Psoas muscle (tissue), 8 donors: ENCODE measurements around the gene RPP14. TPM values are rescaled to one million over a fixed set of nuclear protein-coding genes. Genes with fewer than 3 reads are reported as not detected.

Experiments
- ATAC-seq, 4 donors: fragments of 200-7000 bp; cut with Tn5 transposase; one replicate each; pipeline ENCODE4 v1.9.1; 2020; ENCODE audit warnings: moderate library complexity in 3 of 4, mild to moderate bottlenecking in 2 of 4
- DNase-seq, 2 donors: peaks; one replicate each; pipeline ENCODE4 v3.0.0-alpha.2; 2020
- H3K27ac ChIP-seq: fragments of 200-600 bp; one replicate; pipeline ENCODE4 v1.8.0; 2022
- H3K27me3 ChIP-seq, 3 donors: fragments of 200-600 bp in 1 of 3; one replicate each; pipeline versions ENCODE4 v1.6.1 to v1.8.0; 2013 to 2022; ENCODE audit warnings: low read length in 2 of 3, mild to moderate bottlenecking in 2 of 3, moderate library complexity in 1 of 3; ENCODE audit not compliant: insufficient read depth in 3 of 3
- H3K36me3 ChIP-seq, 2 donors: fragments of 200-600 bp in 1 of 2; one replicate each; pipeline versions ENCODE4 v1.6.1 to v1.8.0; 2013 to 2022; ENCODE audit warnings: low read depth in 1 of 2, mild to moderate bottlenecking in 1 of 2, moderate library complexity in 1 of 2; ENCODE audit not compliant: insufficient read depth in 1 of 2
- H3K4me1 ChIP-seq: fragments of 200-600 bp; one replicate; pipeline ENCODE4 v1.8.0; 2022
- H3K4me3 ChIP-seq: fragments of 200-600 bp; one replicate; pipeline ENCODE4 v1.8.0; 2022; ENCODE audit warnings: mild to moderate bottlenecking
- H3K9me3 ChIP-seq: fragments of 200-600 bp; one replicate; pipeline ENCODE4 v1.8.0; 2022
- CTCF ChIP-seq: fragments of 200-600 bp; IDR thresholded peaks from one replicate; pipeline ENCODE4 v1.8.0; 2022; ENCODE audit warnings: antibody characterized with exemption
- WGBS, 3 donors: extraction: QIAGEN DNeasy Blood & Tissue Kit; methylation state at CpG; one replicate each; pipeline versions ENCODE4 v1.1.6 to v1.1.7; 2013; 5-methylcytosine and 5-hydroxymethylcytosine counted together
- intact Hi-C, 2 donors: fragments of 100-400 bp; cut with DNase I; formaldehyde crosslinking; loops; one replicate each; pipeline versions ENCODE4 v1.11.0 to v1.14.2; 2022
- polyA plus RNA-seq, 3 donors: library from polyadenylated mRNA; stranded (reverse); fragments of 200-250 nt; gene quantifications; one replicate each; pipeline ENCODE4 v1.2.3, GENCODE V29; 2013
- total RNA-seq, 4 donors: library from RNA; stranded (reverse); fragmentation: NEBNext Ultra II Directional in 2 of 4; extraction: Animal tissue kit (Norgen Biotek cat#: 25700) in 2 of 4; gene quantifications; one replicate each; pipeline versions ENCODE4 v1.2.1 to v1.2.4, GENCODE V29; 2021 to 2023
- donor health status: healthy with polysubstance abuse.
- donor health status: DM: no; HTN: no; CAD: no; lungs with moderate emphysema.
- donor health status: Bipolar disorder and iron deficiency.
- donor health status: healthy.
- donor health status: DM: yes; HTN: yes; CAD: no.
- donor health status: DM: no; HTN: no; CAD: no.
- donor health status: DM: no; HTN: no; CAD: no.
- donor health status: DM: yes; HTN: yes; CAD: no.

The RPP14 gene
- total and polyA plus RNA-seq, 7 donors = 17.3 to 36.6 (median 28.0) TPM

- Histone ChIP-seq H3K9me3 (no peaks in the 10 kb centered on the region), H3K4me1 (peaks cover 24% of the 10 kb centered on the region), H3K27me3 (no peaks in the 10 kb centered on the region), H3K27ac (no peak overlapping the region), H3K36me3 (no peaks in the 10 kb centered on the region), H3K4me3 (no peak overlapping the region)
- no peak for TF ChIP-seq CTCF
- intact Hi-C loops = no loop called here
- no peak for ATAC-seq
- 86 to 91% (median 88%) methylated on average over 8 of the region's 8 CpGs for WGBS, 3 donors
- no peak for DNase-seq
Observed at GRCh38 chr3:58353722-58354553, 47.9 kb downstream of the RPP14 start.

- intact Hi-C loops = no loop called here
- H3K27me3 ChIP-seq = no peaks in the 10 kb centered on the region
- no peak for TF ChIP-seq CTCF
- H3K9me3 ChIP-seq = no peaks in the 10 kb centered on the region
- H3K27ac ChIP-seq = no peak overlapping the region
- ATAC-seq = peak in 1 of 4 donors; percentile 41
- no peak for DNase-seq
- peaks cover 24% of the 10 kb centered on the region for H3K4me1 ChIP-seq
- H3K4me3 ChIP-seq = no peak overlapping the region
- WGBS, 3 donors = 53 to 81% (median 54%) methylated on average over 8 of the region's 8 CpGs
- H3K36me3 ChIP-seq = no peaks in the 10 kb centered on the region
Observed at GRCh38 chr3:58355179-58355578, 49.1 kb downstream of the RPP14 start.

DNA sequence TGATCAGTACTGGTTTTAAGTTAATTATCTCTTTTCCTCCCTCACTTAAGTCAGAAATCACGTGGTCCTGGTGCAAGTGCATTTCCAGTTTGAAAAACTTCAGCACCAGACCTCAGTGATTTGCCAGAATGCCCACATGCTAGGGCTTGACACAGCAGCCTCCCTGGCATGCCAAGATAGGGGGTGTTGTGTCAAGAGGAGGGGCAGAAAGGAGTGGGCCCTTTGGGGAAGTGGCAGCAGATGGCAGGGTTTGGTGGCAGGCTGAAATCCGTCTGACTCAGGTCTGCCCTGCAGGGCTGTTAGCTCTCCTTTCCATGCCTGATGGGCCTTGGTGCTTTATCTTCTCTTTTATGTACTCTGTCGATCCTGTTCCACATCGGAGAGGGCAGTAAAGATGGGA, 50.0 kb downstream of the RPP14 start:
- Histone ChIP-seq H3K27me3 (no peaks in the 10 kb centered on the region), H3K36me3 (no peaks in the 10 kb centered on the region), H3K9me3 (no peaks in the 10 kb centered on the region), H3K4me1 (peaks cover 16% of the 10 kb centered on the region), H3K27ac (no peak overlapping the region), H3K4me3 (no peak overlapping the region)
- ATAC-seq (peak in 2 of 4 donors; percentile 18 to 60), DNase-seq (no peak)
- no peak for TF ChIP-seq CTCF
- WGBS, 3 donors = 35 to 54% (median 47%) methylated on average over 4 of the region's 4 CpGs
- intact Hi-C loops = no loop called here

- Histone ChIP-seq H3K27ac (no peak overlapping the region), H3K27me3 (no peaks in the 10 kb centered on the region), H3K4me1 (peaks cover 17% of the 10 kb centered on the region), H3K4me3 (no peak overlapping the region), H3K9me3 (no peaks in the 10 kb centered on the region), H3K36me3 (no peaks in the 10 kb centered on the region)
- intact Hi-C loops = no loop called here
- no peak for ATAC-seq
- WGBS, 3 donors = 95 to 99% (median 96%) methylated on average over 3 of the region's 3 CpGs
- no peak for TF ChIP-seq CTCF
- no peak for DNase-seq
Observed at GRCh38 chr3:58357402-58357801, 51.4 kb downstream of the RPP14 start.
